Astrocyte of the cerebellum (primary cell): ENCODE results near the gene LCN1.

Experiments used
- DNase-seq: peaks from one replicate; pipeline ENCODE4 v3.0.0-alpha.2; 2011; ENCODE audit warnings: low read depth
- H3K4me3 ChIP-seq: 2 replicates; pipeline ENCODE4 v1.5.1; 2011; ENCODE audit warnings: mild to moderate bottlenecking, low read depth, low read length, moderate library complexity
- in situ Hi-C: cut with HindIII; loops from 2 replicates; pipeline ENCODE4 v1.10.0; 2017; ENCODE audit warnings: low sequenced_read_pairs
- TF ChIP-seq, protein P1 (sequence below): IDR thresholded peaks from 2 replicates; pipeline ENCODE4 v1.5.1; 2012; ENCODE audit warnings: low read length, low read depth, moderate library complexity, mild to moderate bottlenecking; ENCODE audit errors: missing control alignments

LCN1 gene

DNA sequence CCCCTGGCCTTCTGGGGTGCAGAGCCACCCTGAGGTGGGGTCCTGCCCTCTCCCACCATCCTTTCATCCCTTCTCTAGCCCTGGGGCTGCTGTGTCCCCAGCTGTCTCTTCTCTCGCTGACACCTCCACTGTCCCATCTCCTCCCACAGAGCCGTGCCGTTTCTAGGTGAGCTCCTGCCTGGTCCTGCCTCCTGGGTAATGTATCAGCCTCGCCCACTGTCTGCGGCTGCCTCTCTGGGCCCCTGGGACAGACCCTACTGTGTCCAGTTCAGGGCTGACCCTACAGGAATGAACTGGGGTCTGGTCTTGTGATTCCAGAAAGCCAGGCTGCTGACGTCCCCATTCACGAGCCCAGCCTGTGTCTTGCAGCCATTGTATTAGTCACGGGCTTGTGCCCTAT, 44.4 kb downstream of the LCN1 start:
- no peak for DNase-seq
- in situ Hi-C loops: loop anchor here (5.0 kb wide), 1 partner anchor 92 kb away; no protein-coding TSS in a partner anchor
- no peak overlapping the region for H3K4me3 ChIP-seq
- TF ChIP-seq, protein P1, sequence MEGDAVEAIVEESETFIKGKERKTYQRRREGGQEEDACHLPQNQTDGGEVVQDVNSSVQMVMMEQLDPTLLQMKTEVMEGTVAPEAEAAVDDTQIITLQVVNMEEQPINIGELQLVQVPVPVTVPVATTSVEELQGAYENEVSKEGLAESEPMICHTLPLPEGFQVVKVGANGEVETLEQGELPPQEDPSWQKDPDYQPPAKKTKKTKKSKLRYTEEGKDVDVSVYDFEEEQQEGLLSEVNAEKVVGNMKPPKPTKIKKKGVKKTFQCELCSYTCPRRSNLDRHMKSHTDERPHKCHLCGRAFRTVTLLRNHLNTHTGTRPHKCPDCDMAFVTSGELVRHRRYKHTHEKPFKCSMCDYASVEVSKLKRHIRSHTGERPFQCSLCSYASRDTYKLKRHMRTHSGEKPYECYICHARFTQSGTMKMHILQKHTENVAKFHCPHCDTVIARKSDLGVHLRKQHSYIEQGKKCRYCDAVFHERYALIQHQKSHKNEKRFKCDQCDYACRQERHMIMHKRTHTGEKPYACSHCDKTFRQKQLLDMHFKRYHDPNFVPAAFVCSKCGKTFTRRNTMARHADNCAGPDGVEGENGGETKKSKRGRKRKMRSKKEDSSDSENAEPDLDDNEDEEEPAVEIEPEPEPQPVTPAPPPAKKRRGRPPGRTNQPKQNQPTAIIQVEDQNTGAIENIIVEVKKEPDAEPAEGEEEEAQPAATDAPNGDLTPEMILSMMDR: no peak

DNA sequence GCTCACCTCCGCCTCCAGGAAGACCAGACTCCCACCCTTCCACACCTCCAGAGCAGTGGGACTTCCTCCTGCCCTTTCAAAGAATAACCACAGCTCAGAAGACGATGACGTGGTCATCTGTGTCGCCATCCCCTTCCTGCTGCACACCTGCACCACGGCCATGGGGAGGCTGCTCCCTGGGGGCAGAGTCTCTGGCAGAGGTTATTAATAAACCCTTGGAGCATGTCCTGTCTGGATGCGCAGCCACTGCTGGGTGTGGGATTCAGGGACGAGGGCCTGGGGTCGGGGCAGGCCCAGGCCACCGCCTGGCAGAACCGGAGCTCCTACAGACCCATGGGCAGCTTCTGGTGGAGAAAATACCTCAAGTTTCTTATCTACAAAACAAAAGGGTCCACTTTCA, 45.3 kb downstream of the LCN1 start:
- no peak overlapping the region for H3K4me3 ChIP-seq
- no peak for DNase-seq
- in situ Hi-C loops: loop anchor here (5.0 kb wide), 1 partner anchor 91 kb away; no protein-coding TSS in a partner anchor
- TF ChIP-seq, protein P1: no peak

DNA sequence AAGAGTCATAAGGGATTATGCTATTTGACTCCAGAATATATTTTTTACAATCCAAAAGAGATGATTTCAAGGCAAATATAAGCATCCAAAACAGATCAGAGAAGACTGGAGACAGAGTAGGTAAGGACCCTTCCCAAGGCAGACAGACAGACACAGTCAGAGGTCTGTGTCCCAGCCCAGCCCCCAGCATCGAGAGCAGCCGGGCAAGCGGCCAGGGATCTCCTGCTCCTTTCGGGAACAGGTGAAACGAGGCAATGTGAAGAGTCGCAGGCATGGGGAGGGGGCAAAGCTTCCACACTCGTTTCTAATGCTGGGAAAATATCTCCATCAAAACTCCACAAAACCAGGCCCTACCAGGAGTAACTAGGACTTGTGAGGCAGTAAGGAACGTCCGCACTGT, 46.1 kb downstream of the LCN1 start:
- TF ChIP-seq, protein P1: no peak
- H3K4me3 ChIP-seq: no peak overlapping the region
- in situ Hi-C loops: loop anchor here (5.0 kb wide), 1 partner anchor 90 kb away; no protein-coding TSS in a partner anchor
- no peak for DNase-seq

DNA sequence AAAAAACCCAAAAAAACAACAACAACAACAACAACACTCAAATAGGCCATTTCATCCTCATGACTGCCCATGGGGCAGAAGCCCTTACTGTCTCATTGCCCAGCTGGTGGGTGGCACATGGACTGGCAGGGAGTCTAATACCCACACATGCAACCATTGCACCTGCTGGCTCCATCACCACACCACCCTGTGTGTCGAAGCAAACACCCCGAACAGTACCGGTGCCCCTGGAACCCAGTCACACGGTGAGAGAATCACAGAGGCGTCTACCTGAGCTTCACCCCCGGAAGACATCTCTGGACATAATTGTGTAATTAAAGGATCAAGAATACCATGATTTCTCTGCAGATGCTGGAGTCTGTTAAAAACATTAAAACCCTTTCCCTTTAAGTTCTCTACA, 46.8 kb downstream of the LCN1 start:
- DNase-seq: no peak
- H3K4me3 ChIP-seq: no peak overlapping the region
- in situ Hi-C loops: loop anchor here (5.0 kb wide), 1 partner anchor 89 kb away; no protein-coding TSS in a partner anchor
- TF ChIP-seq, protein P1: no peak

DNA sequence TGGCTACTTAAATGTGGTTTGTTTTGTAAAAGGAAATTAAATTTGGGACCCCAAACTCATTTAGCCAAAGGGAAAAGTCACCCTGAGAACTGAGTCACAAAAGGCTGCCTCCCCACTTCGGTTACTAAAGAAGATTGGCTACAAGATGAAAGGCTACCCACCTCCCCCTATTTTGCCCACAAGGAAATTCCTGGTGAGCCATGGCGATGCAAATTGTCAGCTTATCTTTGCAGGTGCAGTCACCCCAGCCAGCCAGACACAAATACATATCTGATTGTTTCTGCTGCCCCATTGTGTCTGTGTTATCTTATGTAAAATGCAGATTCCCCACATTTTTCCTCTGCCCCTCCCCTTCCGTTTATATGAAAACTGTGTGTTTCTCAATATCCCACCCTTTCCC, 49.2 kb downstream of the LCN1 start:
- H3K4me3 ChIP-seq: no peak overlapping the region
- TF ChIP-seq, protein P1: no peak
- DNase-seq: no peak
- in situ Hi-C loops: no loop called here

DNA sequence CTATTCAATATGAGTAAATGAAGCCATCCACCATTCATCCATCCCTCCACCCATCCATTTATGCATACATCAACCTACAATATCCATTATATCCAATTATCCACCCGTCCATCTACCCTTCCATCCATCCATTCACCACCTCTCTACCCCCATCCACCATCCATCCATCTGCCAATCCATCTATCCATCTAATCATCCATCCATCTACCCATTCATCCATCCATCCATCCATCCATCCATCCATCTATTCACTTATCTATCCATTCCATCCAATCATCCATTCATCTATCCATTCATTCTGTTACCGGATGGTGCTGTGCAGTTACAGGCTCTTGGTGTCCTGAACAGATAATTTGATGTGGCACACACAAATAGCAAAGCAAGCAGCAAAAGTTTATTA, 51.0 kb downstream of the LCN1 start:
- DNase-seq: no peak
- TF ChIP-seq, protein P1: no peak
- no peak overlapping the region for H3K4me3 ChIP-seq
- in situ Hi-C loops: no loop called here

DNA sequence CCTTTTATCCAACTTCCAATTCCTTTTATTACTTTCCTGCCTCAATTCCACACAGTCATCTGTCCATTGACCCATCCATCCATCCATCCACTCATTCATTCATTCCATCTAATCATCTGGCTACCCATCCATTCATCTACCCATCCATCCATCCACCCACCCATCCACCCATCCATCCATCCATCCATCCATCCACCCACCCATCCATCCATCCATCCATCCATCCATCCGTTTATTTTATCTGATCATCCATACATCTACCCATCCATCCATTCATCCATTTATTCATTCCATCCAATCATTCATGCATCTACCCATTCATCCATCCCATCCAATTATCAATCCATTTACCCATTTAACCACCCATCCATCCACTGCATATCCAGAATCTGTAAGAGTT, 51.9 kb downstream of the LCN1 start:
- TF ChIP-seq, protein P1: no peak
- in situ Hi-C loops: no loop called here
- H3K4me3 ChIP-seq: no peak overlapping the region
- no peak for DNase-seq
